Upper lobe of right lung (tissue), 1 donor: ENCODE measurements around the gene HOXD10. TPM values are rescaled to one million over a fixed set of nuclear protein-coding genes. Genes with fewer than 3 reads are reported as not detected.
A peak's percentile ranks its signal among the peaks of the same experiment; 100 is the strongest.

Source experiments
- ATAC-seq: fragments of 200-7000 bp; cut with Tn5 transposase; one replicate; pipeline ENCODE4 v1.9.1; 2020; ENCODE audit warnings: mild to moderate bottlenecking, moderate library complexity
- DNase-seq: peaks from one replicate; pipeline ENCODE4 v3.0.0-alpha.2; 2020
- H3K27ac ChIP-seq: fragments of 200-600 bp; one replicate; pipeline ENCODE4 v1.8.0; 2022
- H3K27me3 ChIP-seq: fragments of 200-600 bp; one replicate; pipeline ENCODE4 v1.8.0; 2022; ENCODE audit warnings: mild to moderate bottlenecking
- H3K36me3 ChIP-seq: fragments of 200-600 bp; one replicate; pipeline ENCODE4 v1.8.0; 2022
- H3K4me1 ChIP-seq: fragments of 200-600 bp; one replicate; pipeline ENCODE4 v1.8.0; 2022
- H3K4me3 ChIP-seq: fragments of 200-600 bp; one replicate; pipeline ENCODE4 v1.8.0; 2022; ENCODE audit warnings: mild to moderate bottlenecking
- H3K9me3 ChIP-seq: fragments of 200-600 bp; one replicate; pipeline ENCODE4 v1.8.0; 2022
- CTCF ChIP-seq: fragments of 200-600 bp; IDR thresholded peaks from one replicate; pipeline ENCODE4 v1.8.0; 2022; ENCODE audit warnings: antibody characterized with exemption
- intact Hi-C: fragments of 100-400 bp; cut with DNase I; formaldehyde crosslinking; loops from one replicate; pipeline ENCODE4 v1.11.0; 2022
- total RNA-seq: library from RNA; stranded (reverse); fragmentation: NEBNext Ultra II Directional; extraction: Animal tissue kit (Norgen Biotek cat#: 25700); gene quantifications from one replicate; pipeline ENCODE4 v1.2.1, GENCODE V29; 2021
- donor health status: DM: no; HTN: yes; CAD: no; lungs with severe emphysema.

HOXD10 gene
- total RNA-seq, 1 donor from 2014 or later = 0.55 TPM

GRCh38 chr2:176161825-176162626 is 45.4 kb downstream of the HOXD10 start:
- Histone ChIP-seq H3K27me3 (peaks cover 99% of the 10 kb centered on the region), H3K36me3 (no peaks in the 10 kb centered on the region), H3K4me1 (peaks cover 8% of the 10 kb centered on the region), H3K27ac (no peak overlapping the region), H3K9me3 (no peaks in the 10 kb centered on the region), H3K4me3 (no peak overlapping the region)
- no peak for ATAC-seq
- DNase-seq = no peak
- TF ChIP-seq CTCF = no peak
- intact Hi-C loops = no loop called here

GRCh38 chr2:176162911-176163671 is 46.5 kb downstream of the HOXD10 start:
- intact Hi-C loops = no loop called here
- DNase-seq = no peak
- no peaks in the 10 kb centered on the region for H3K9me3 ChIP-seq
- TF ChIP-seq CTCF = no peak
- no peak overlapping the region for H3K27ac ChIP-seq
- H3K4me1 ChIP-seq = peaks cover 8% of the 10 kb centered on the region
- ATAC-seq = no peak
- no peak overlapping the region for H3K4me3 ChIP-seq
- H3K36me3 ChIP-seq = no peaks in the 10 kb centered on the region
- H3K27me3 ChIP-seq = peaks cover 99% of the 10 kb centered on the region

GRCh38 chr2:176163672-176164056 is 47.1 kb downstream of the HOXD10 start:
- Histone ChIP-seq H3K36me3 (no peaks in the 10 kb centered on the region), H3K4me3 (no peak overlapping the region), H3K27ac (no peak overlapping the region), H3K4me1 (peaks cover 8% of the 10 kb centered on the region), H3K9me3 (no peaks in the 10 kb centered on the region), H3K27me3 (peaks cover 97% of the 10 kb centered on the region)
- intact Hi-C loops = no loop called here
- DNase-seq = no peak
- no peak for TF ChIP-seq CTCF
- ATAC-seq = no peak

GRCh38 chr2:176164201-176164600 is 47.6 kb downstream of the HOXD10 start:
- H3K27me3 ChIP-seq = peaks cover 96% of the 10 kb centered on the region
- no peak for TF ChIP-seq CTCF
- no peaks in the 10 kb centered on the region for H3K36me3 ChIP-seq
- no peak overlapping the region for H3K4me3 ChIP-seq
- DNase-seq = no peak
- no peaks in the 10 kb centered on the region for H3K9me3 ChIP-seq
- ATAC-seq = no peak
- no peak overlapping the region for H3K27ac ChIP-seq
- intact Hi-C loops = no loop called here
- H3K4me1 ChIP-seq = peaks cover 8% of the 10 kb centered on the region

GRCh38 chr2:176164611-176165369 is 48.2 kb downstream of the HOXD10 start:
- H3K4me3 ChIP-seq = no peak overlapping the region
- intact Hi-C loops = no loop called here

More at GRCh38 chr2:176164611-176165369, 48.2 kb downstream of the HOXD10 start:
- Histone ChIP-seq H3K9me3 (no peaks in the 10 kb centered on the region), H3K36me3 (no peaks in the 10 kb centered on the region), H3K27me3 (peaks cover 92% of the 10 kb centered on the region), H3K4me1 (peaks cover 3% of the 10 kb centered on the region), H3K27ac (no peak overlapping the region)
- no peak for TF ChIP-seq CTCF
- DNase-seq (peak; percentile 61), ATAC-seq (no peak)
